GM21381 (cell line): Measurements from ENCODE around the gene TSPYL4.

Source experiments
- ATAC-seq: cut with Tn5 transposase; IDR thresholded peaks from one replicate; pipeline ENCODE4 v1.9.1; 2021; ENCODE audit warnings: mild to moderate bottlenecking, moderate library complexity; ENCODE audit not compliant: unreplicated experiment

TSPYL4 gene

GRCh38 chr6:116229287-116229913 lies 24.5 kb downstream of the TSPYL4 start:
- ATAC-seq, result no peak

GRCh38 chr6:116223355-116223754 lies 30.5 kb downstream of the TSPYL4 start:
- ATAC-seq, result no peak

GRCh38 chr6:116221911-116222310 lies 32.0 kb downstream of the TSPYL4 start:
- ATAC-seq, result no peak

- ATAC-seq, result no peak
These were observed 32.8 kb downstream of the TSPYL4 start for GRCh38 chr6:116221067-116221466.

GRCh38 chr6:116218866-116219265 lies 35.0 kb downstream of the TSPYL4 start:
- ATAC-seq, result no peak

GRCh38 chr6:116218172-116218633 lies 35.7 kb downstream of the TSPYL4 start:
- no peak for ATAC-seq

GRCh38 chr6:116217069-116217468 lies 36.8 kb downstream of the TSPYL4 start:
- peak; percentile 53 for ATAC-seq

- no peak for ATAC-seq
These were observed 38.5 kb downstream of the TSPYL4 start for GRCh38 chr6:116215414-116215813.

GRCh38 chr6:116214681-116215080 lies 39.2 kb downstream of the TSPYL4 start:
- ATAC-seq, result no peak

- no peak for ATAC-seq
These were observed 43.0 kb downstream of the TSPYL4 start for GRCh38 chr6:116210750-116211425.

- ATAC-seq, result no peak
These were observed 43.6 kb downstream of the TSPYL4 start for GRCh38 chr6:116210316-116210715.

- ATAC-seq, result no peak
These were observed 45.7 kb downstream of the TSPYL4 start for GRCh38 chr6:116208056-116208785.

- no peak for ATAC-seq
These were observed 47.5 kb downstream of the TSPYL4 start for GRCh38 chr6:116206231-116206903.

- no peak for ATAC-seq
These were observed 48.6 kb downstream of the TSPYL4 start for GRCh38 chr6:116205281-116205680.

- no peak for ATAC-seq
These were observed 52.3 kb downstream of the TSPYL4 start for GRCh38 chr6:116201538-116201937.

GRCh38 chr6:116200619-116201249 lies 53.1 kb downstream of the TSPYL4 start:
- ATAC-seq, result no peak
